GM18868 (cell line): ENCODE data around the gene MOB1B.
A peak's percentile ranks its signal among the peaks of the same experiment; 100 is the strongest.
"Not testable (repeated sequence)": the region's sequence is repeated elsewhere in the genome, so short reads cannot be mapped to it uniquely, and the experiment has no call there.

Experiments used
- ATAC-seq: cut with Tn5 transposase; IDR thresholded peaks from one replicate; pipeline ENCODE4 v1.9.1; 2021; ENCODE audit warnings: mild to moderate bottlenecking, moderate library complexity; ENCODE audit not compliant: unreplicated experiment

The MOB1B gene

GRCh38 chr4:70948665-70949260 is 46.6 kb downstream of the MOB1B start:
- peak; percentile 56 for ATAC-seq

- ATAC-seq = peak; percentile 66
These were observed 51.9 kb downstream of the MOB1B start for GRCh38 chr4:70954032-70954431.

DNA sequence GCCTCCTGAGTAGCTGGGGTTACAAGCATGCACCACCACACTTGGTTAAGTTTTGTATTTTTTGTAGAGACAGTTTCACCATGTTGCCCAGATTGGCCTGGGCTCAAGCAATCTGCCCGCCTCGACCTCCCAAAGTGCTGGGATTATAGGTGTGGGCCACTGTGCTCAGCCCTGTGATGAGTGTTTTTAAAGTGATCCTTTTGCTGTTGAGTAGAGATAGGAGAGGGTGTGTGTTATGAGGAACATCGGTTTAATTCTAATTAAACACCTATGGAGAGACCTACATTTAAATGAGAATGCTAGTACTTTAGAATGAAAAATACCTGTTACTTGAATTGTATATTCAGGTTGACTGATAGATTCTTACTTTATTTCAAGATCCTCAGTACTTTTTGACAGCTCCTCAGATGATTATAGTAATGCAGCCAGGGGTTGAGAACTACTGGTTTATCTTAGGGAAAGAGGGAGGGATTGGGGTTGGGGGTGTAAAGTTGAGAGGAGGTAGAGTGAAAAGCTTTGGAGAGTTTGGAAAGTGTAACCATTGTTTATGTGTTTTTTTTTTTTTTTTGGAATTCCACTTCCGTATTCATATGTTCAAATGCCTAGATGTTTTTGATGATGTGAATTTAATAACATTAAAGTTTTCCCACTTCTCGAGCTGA is 54.5 kb downstream of the MOB1B start:
- ATAC-seq = no peak

- no peak for ATAC-seq
These were observed 56.5 kb downstream of the MOB1B start for GRCh38 chr4:70958681-70959080.

DNA sequence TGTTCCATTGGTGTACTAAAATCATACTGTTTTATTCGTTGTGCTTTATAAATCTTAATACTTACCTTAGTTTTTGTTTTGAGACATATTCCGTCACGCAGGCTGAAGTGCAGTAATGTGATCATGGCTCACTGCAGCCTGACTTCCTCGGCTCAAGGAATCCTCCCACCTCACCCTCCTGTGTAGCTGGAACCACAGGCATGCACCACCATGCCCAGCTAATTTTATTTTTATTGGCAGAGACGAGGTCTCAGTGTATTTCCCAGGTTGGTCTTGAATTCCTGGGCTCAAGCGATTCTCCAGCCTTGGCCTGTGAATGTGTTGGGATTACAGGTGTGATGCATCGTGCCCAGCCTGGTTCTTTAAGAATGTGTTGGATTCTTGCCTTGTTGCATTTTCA is 66.9 kb downstream of the MOB1B start:
- ATAC-seq = no peak

GRCh38 chr4:70976252-70976651 is 74.1 kb downstream of the MOB1B start:
- ATAC-seq = no peak

DNA sequence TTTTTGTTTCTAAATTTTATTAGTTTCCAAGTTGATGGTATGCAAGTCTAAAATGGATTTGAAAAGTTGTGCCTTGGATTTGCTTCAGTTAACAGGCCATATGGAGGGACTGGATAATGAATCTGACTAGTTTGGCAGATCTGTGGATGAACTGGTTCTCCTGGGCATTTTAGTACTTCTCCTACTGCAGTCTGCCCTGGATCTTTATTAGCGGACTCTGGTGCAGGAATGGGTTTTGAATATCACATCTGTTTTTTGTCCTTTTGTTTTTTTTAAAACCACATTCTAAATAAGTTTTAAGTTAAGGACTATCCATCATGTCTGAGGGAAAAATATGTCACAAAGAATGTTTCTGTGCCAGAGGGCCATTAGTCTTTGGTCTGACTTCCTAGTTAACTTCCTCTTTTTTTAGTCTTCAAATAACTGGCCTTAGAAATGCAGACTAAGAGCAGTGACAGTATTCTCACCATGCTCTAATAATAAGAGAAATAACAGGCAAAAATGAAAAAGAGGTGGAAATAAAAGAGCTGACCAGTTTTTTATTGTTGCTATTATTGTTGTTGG is 77.4 kb downstream of the MOB1B start:
- ATAC-seq = peak; percentile 93

GRCh38 chr4:70980196-70980595 is 78.0 kb downstream of the MOB1B start:
- no peak for ATAC-seq

GRCh38 chr4:70984106-70984505 is 81.9 kb downstream of the MOB1B start:
- no peak for ATAC-seq

DNA sequence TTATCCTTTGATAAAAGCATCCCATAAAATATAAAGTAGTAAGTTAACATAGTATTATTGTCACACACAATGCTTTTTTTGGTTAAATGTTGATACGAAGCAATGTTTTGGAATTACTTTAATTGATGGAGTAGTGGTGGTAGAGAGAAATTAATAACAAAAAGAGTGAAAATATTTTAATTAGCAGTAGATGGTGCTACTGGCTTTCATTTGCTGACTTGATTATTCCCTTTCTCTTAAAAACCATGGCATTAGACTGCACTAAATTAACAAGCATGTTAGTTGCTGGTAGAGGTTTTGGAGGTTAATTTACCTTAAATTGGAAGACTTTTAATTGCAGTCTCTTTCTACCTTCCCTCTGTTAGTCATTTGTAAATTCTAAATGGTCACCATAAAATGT is 82.4 kb downstream of the MOB1B start:
- no peak for ATAC-seq

DNA sequence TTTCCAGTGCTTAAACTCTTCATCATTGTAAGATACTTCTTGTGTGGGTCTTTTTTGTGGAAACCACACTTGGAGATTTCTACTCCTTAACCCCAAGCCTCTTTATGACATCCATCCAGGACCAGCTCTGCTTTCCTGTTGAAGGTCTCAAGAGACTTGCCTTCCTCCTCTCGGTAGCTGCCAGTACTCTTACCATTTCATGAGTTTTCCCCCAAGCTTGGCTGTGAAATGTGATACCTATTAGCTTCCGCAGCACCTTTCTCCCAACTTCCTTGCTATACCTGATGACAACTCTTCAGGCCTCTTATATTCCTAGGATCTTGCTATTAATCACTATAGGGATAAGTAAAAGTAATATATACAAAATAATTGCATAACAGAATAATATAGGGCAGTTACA is 89.4 kb downstream of the MOB1B start:
- no peak for ATAC-seq

GRCh38 chr4:70992391-70992881 is 90.3 kb downstream of the MOB1B start:
- no peak for ATAC-seq

GRCh38 chr4:70993181-70994068 is 91.3 kb downstream of the MOB1B start, which contains the start of gene DCK:
Gene DCK, plus strand, starts transcription at chr4:70993649. Its CDS starts 187 bp downstream, at chr4:70993836.
- ATAC-seq = peak; percentile 82

GRCh38 chr4:70994069-70994366 is 91.8 kb downstream of the MOB1B start:
- no peak for ATAC-seq

GRCh38 chr4:70994387-70995099 is 92.4 kb downstream of the MOB1B start:
- peak; percentile 35 for ATAC-seq

DNA sequence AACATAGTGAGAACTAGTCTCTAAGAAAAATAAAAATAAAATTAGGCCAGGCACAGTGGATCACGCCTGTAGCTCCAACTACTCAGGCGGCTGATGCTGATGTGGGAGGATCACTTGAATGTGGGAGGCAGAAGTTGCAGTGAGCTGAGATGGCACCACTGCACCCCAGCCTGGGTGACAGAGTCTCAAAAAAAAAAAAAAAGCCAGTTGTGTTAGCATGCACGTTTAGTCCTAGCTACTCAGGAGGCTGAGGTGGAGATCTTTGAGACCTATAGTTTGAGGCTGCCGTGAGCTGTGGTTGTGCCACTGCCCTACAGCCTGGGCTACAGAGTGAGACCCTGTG is 93.8 kb downstream of the MOB1B start:
- no peak for ATAC-seq

DNA sequence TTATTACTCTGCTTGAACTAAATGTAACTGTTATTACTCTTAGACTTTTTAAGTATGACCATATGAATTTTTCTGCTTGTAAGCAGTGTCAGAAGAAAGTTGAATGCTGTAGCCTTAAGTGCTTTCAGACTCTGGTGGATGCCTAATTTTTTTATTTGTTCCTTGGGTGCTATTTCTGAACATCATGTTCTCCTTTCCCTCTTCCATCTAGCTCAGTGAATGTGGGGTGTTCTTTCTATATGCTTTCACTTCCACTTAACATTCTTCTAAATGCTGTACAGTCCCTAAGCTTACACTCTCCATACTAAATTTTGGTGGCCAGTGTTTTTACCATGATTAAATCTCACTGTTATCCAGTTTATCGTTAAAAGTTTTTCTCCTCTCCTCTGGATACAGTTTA is 94.9 kb downstream of the MOB1B start:
- no peak for ATAC-seq

- ATAC-seq = no peak
These were observed 95.4 kb downstream of the MOB1B start for GRCh38 chr4:70997546-70997945.

DNA sequence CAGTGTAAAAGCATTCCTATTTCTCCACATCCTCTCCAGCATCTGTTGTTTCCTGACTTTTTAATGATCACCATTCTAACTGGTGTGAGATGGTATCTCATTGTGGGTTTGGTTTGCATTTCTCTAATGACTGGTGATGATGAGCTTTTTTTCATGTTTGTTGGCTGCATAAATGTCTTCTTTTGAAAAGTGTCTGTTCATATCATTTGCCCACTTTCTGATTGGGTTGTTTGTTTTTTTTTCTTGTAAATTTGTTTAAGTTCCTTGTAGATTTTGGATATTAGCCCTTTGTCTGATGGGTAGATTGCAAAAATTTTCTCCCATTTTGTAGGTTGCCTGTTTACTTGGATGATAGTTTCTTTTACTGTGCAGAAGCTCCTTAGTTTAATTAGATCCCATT is 97.5 kb downstream of the MOB1B start:
- not testable (repeated sequence) for ATAC-seq

DNA sequence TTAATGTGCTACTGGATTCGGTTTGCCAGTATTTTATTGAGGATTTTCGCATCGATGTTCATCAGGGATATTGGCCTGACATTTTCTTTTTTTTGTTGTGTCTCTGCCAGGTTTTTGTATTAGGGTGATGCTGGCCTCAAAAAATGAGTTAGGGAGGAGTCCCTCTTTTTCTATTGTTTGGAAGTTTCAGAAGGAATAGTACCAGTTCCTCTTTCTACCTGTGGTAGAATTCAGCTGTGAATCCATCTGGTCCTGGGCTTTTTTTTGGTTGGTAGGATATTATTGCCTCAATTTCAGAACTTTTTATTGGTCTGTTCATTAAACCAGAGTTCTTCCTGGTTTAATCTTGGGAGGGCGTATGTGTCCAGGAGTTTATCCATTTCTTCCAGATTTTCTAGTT is 99.2 kb downstream of the MOB1B start:
- not testable (repeated sequence) for ATAC-seq

GRCh38 chr4:71004281-71004851 is 102.2 kb downstream of the MOB1B start:
- ATAC-seq = peak; percentile 59
